Measurements from ENCODE around the gene KRTAP5-4. TPM values are rescaled to one million over a fixed set of nuclear protein-coding genes. Genes with fewer than 3 reads are reported as not detected.
"Not testable (repeated sequence)": the region's sequence is repeated elsewhere in the genome, so short reads cannot be mapped to it uniquely, and the experiment has no call there.

Gene KRTAP5-4
- total RNA-seq, 2 donors from 2014 or later: not detected

GRCh38 chr11:1589996-1590395 is 31.9 kb downstream of the KRTAP5-4 start:
- TF ChIP-seq POLR2A (IDR thresholded peaks at IDR 0.05) (no peak), CTCF (IDR thresholded peaks at IDR 0.05) (no peak)
- no peak for ATAC-seq
- Histone ChIP-seq H3K27ac (no peak overlapping the region), H3K4me3 (no peak overlapping the region), H3K36me3 (replicated peaks in 1 of 2; ENCODE audit: insufficient read depth in 1 of 2, low read depth in 2 of 2) (no peaks in the 10 kb centered on the region), H3K27me3 (no peaks in the 10 kb centered on the region), H3K9me3 (no peaks in the 10 kb centered on the region), H3K4me1 (no peaks in the 10 kb centered on the region)
- intact Hi-C loops (cut with DNase I): no loop called here
- 93 to 95% methylated on average over 6 of the region's 6 CpGs for WGBS, 2 donors
- no peak for DNase-seq

- H3K27ac ChIP-seq; H3K9me3 ChIP-seq; H3K4me3 ChIP-seq; intact Hi-C loops (cut with DNase I); H3K4me1 ChIP-seq; H3K36me3 ChIP-seq (replicated peaks in 1 of 2; ENCODE audit: insufficient read depth in 1 of 2, low read depth in 2 of 2); ATAC-seq; H3K27me3 ChIP-seq: not testable (repeated sequence)
- 49 to 59% methylated on average over 7 of the region's 10 CpGs for WGBS, 2 donors
- peak in 1 of 4 donors; percentile 4 for DNase-seq
Measured at GRCh38 chr11:1589191-1589963, 32.6 kb downstream of the KRTAP5-4 start.

GRCh38 chr11:1586699-1587098 is 35.2 kb downstream of the KRTAP5-4 start:
- no peaks in the 10 kb centered on the region for H3K4me1 ChIP-seq
- intact Hi-C loops (cut with DNase I): no loop called here
- TF ChIP-seq CTCF (IDR thresholded peaks at IDR 0.05) (no peak), POLR2A (IDR thresholded peaks at IDR 0.05) (no peak)
- DNase-seq: no peak
- no peak overlapping the region for H3K4me3 ChIP-seq
- no peaks in the 10 kb centered on the region for H3K27me3 ChIP-seq
- H3K36me3 ChIP-seq (replicated peaks in 1 of 2; ENCODE audit: insufficient read depth in 1 of 2, low read depth in 2 of 2): no peaks in the 10 kb centered on the region
- ATAC-seq: no peak
- 77 to 78% methylated on average over 2 of the region's 2 CpGs for WGBS, 2 donors
- no peaks in the 10 kb centered on the region for H3K9me3 ChIP-seq
- H3K27ac ChIP-seq: no peak overlapping the region

GRCh38 chr11:1584661-1585370 is 37.1 kb downstream of the KRTAP5-4 start, which contains the start of gene KRTAP5-1:
Gene KRTAP5-1, minus strand, starts transcription at chr11:1585283. Its CDS starts 34 bp downstream, at chr11:1585249.
- intact Hi-C loops (cut with DNase I); H3K4me3 ChIP-seq; DNase-seq; H3K9me3 ChIP-seq; H3K36me3 ChIP-seq (replicated peaks in 1 of 2; ENCODE audit: insufficient read depth in 1 of 2, low read depth in 2 of 2); ATAC-seq; H3K27me3 ChIP-seq; H3K4me1 ChIP-seq; H3K27ac ChIP-seq: not testable (repeated sequence)
- 66% methylated on average over 5 of the region's 9 CpGs; no CpG with 5 or more reads in 1 of the 2 donors for WGBS, 2 donors

GRCh38 chr11:1582909-1583308 is 39.0 kb downstream of the KRTAP5-4 start:
- H3K4me3 ChIP-seq; ATAC-seq; H3K27me3 ChIP-seq; H3K4me1 ChIP-seq; H3K9me3 ChIP-seq; DNase-seq; intact Hi-C loops (cut with DNase I); H3K36me3 ChIP-seq (replicated peaks in 1 of 2; ENCODE audit: insufficient read depth in 1 of 2, low read depth in 2 of 2); H3K27ac ChIP-seq: not testable (repeated sequence)
- WGBS, 2 donors: 70 to 80% methylated on average over 2 of the region's 2 CpGs

- WGBS, 2 donors: 79 to 90% methylated on average over 7 to 9 of the region's 9 CpGs
- no peaks in the 10 kb centered on the region for H3K4me1 ChIP-seq
- H3K27me3 ChIP-seq: no peaks in the 10 kb centered on the region
Measured at GRCh38 chr11:1581976-1582375, 40.0 kb downstream of the KRTAP5-4 start.

More at GRCh38 chr11:1581976-1582375, 40.0 kb downstream of the KRTAP5-4 start:
- intact Hi-C loops (cut with DNase I): no loop called here
- no peaks in the 10 kb centered on the region for H3K36me3 ChIP-seq (replicated peaks in 1 of 2; ENCODE audit: insufficient read depth in 1 of 2, low read depth in 2 of 2)
- no peak overlapping the region for H3K4me3 ChIP-seq
- TF ChIP-seq CTCF (IDR thresholded peaks at IDR 0.05) (no peak), POLR2A (IDR thresholded peaks at IDR 0.05) (no peak)
- no peak overlapping the region for H3K27ac ChIP-seq
- ATAC-seq (no peak), DNase-seq (no peak)
- H3K9me3 ChIP-seq: no peaks in the 10 kb centered on the region
